GM19351 (cell line): ENCODE data around the gene MLX.
A peak's percentile ranks its signal among the peaks of the same experiment; 100 is the strongest.
"Not testable (repeated sequence)": the region's sequence is repeated elsewhere in the genome, so short reads cannot be mapped to it uniquely, and the experiment has no call there.

Experiments
- ATAC-seq: cut with Tn5 transposase; IDR thresholded peaks from one replicate; pipeline ENCODE4 v1.9.1; 2021; ENCODE audit warnings: mild to moderate bottlenecking, moderate library complexity; ENCODE audit not compliant: unreplicated experiment

Gene MLX

DNA sequence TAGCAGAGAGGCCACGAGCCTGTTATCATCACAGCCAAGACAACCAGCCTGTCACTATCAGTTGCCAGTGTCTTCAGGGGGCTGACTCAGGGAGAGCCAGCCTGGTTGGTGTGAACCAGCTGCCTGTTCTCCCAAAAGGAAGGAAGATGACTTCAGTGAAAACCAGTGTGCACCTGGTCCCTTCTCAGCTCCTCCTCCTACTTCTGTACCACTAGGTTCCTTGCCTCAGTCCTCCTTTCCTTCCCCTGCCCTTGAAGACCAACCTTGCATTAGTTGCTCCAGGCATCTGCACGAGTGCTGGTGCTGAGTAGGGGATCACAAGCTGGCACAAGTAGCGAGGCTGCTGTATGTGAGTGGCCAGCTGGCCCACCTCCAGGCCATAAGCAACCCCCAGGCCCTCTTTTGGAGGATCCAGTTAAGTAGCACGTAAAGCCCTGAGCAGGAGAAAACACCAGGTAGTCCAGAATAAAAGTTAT, 51.1 kb downstream of the MLX start:
- ATAC-seq: no peak

GRCh38 chr17:42618442-42619150, 51.7 kb downstream of the MLX start:
- peak; percentile 72 for ATAC-seq

GRCh38 chr17:42621987-42622386, 55.1 kb downstream of the MLX start:
- not testable (repeated sequence) for ATAC-seq
